ENCODE measurements around the gene MKLN1.

Gene MKLN1

GRCh38 chr7:131529179-131529578 is 201.5 kb downstream of the MKLN1 start:
- DNase-seq = no peak

- no peak for DNase-seq
Measured at GRCh38 chr7:131529617-131530016, 201.9 kb downstream of the MKLN1 start.

GRCh38 chr7:131530137-131530536 is 202.5 kb downstream of the MKLN1 start:
- DNase-seq = no peak

- DNase-seq = no peak
Measured at GRCh38 chr7:131532570-131533091, 205.0 kb downstream of the MKLN1 start.

GRCh38 chr7:131533151-131533559 is 205.5 kb downstream of the MKLN1 start:
- DNase-seq = no peak

GRCh38 chr7:131533566-131534561 is 206.2 kb downstream of the MKLN1 start:
- no peak for DNase-seq

- no peak for DNase-seq
Measured at GRCh38 chr7:131536361-131536849, 208.7 kb downstream of the MKLN1 start.

- DNase-seq = no peak
Measured at GRCh38 chr7:131537571-131537978, 209.9 kb downstream of the MKLN1 start.

GRCh38 chr7:131538071-131538812 is 210.6 kb downstream of the MKLN1 start:
- no peak for DNase-seq

- no peak for DNase-seq
Measured at GRCh38 chr7:131538813-131539179, 211.1 kb downstream of the MKLN1 start.

- DNase-seq = no peak
Measured at GRCh38 chr7:131540491-131541162, 213.0 kb downstream of the MKLN1 start.

- no peak for DNase-seq
Measured at GRCh38 chr7:131543298-131543697, 215.6 kb downstream of the MKLN1 start.

GRCh38 chr7:131544021-131544420 is 216.3 kb downstream of the MKLN1 start:
- no peak for DNase-seq

GRCh38 chr7:131544449-131545301 is 217.0 kb downstream of the MKLN1 start:
- DNase-seq = no peak

- DNase-seq = no peak
Measured at GRCh38 chr7:131546126-131546525, 218.4 kb downstream of the MKLN1 start.

Data from activated T-cell treated with anti-CD3 and anti-CD28 coated beads for 4 hours (primary cell).